H1 (cell line): Measurements from ENCODE around the gene PEAK1. TPM values are rescaled to one million over a fixed set of nuclear protein-coding genes. Genes with fewer than 3 reads are reported as not detected.

Source experiments
- SAP30 ChIP-seq: fragments of 300-600 bp; sonication (generic); IDR thresholded peaks from 2 replicates; pipeline ENCODE4 v1.7.1; 2012; ENCODE audit warnings: low read length, moderate library complexity, mild to moderate bottlenecking, inconsistent platforms; ENCODE audit not compliant: insufficient read depth, insufficient replicate concordance
- polyA plus RNA-seq, 7 experiments: library from polyadenylated mRNA; depleted of rRNA in 3 of 7; stranded (reverse) in 5 of 7; unstranded in 2 of 7; fragments of >200 nt in 5 of 7; fragments of 200-250 nt in 2 of 7; gene quantifications; 1 replicate in 5 of 7; 2 replicates in 1 of 7; 4 replicates in 1 of 7; pipeline versions ENCODE4 v1.2.1 to v1.2.3, GENCODE V29; 2011 to 2013; ENCODE audit warnings: missing spikeins in 2 of 7, mixed read lengths in 2 of 7
- total RNA-seq: library from RNA; stranded (reverse); fragmentation: NEBNext Ultra II Directional; extraction: Animal tissue kit (Norgen Biotek cat#: 25700); gene quantifications from 2 replicates; pipeline ENCODE4 v1.2.1, GENCODE V29; 2021

The PEAK1 gene
- total and polyA plus RNA-seq, 2 of the 8 experiments (the other 6 are each of a cell fraction or from before 2014, with no cell fraction given): 8.8 to 44.8 TPM

GRCh38 chr15:77369168-77369567 lies 50.7 kb downstream of the PEAK1 start (continued):
- TF ChIP-seq SAP30: no peak
- TF ChIP-seq, all 59 proteins: peak for 0
